Measurements from ENCODE around the gene DPEP2. TPM values are rescaled to one million over a fixed set of nuclear protein-coding genes. Genes with fewer than 3 reads are reported as not detected.
"Not testable (repeated sequence)": the region's sequence is repeated elsewhere in the genome, so short reads cannot be mapped to it uniquely, and the experiment has no call there.

The DPEP2 gene
- polyA plus RNA-seq, 6 donors from 2014 or later: 57.3 to 125 (median 75.1) TPM

DNA sequence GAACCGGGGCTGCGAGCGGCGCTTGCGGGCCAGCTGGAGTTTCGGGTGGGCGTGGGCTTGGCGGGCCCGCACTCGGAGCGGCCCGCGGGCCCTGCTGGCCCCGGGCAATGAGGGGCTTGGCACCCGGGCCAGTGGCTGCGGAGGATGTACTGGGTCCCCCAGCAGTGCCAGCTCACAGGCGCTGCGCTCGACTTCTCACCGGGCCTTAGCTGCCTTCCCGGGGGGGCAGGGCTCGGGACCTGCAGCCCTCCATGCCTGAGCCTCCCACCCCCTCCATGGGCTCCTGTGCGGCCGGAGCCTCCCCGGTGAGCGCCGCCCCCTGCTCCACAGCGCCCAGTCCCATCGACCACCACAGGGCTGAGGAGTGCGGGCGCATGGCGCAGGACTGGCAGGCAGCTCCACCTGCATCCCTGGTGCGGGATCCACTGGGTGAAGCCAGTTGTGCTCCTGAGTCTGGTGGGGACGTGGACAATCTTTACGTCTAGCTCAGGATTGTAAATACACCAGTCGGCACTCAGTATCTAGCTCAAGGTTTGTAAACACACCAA is 979 bp downstream of the DPEP2 start:
- H3K4me3 Mint-ChIP-seq: peak overlapping the region; percentile 86 to 98 (median 94)
- H3K4me1 Mint-ChIP-seq: peaks cover 46 to 86% (median 78%) of the 10 kb centered on the region in 3 donors
- H3K27me3 Mint-ChIP-seq; DNase-seq; ATAC-seq (ENCODE audit: low read depth in 2 of 2); H3K9me3 Mint-ChIP-seq; H3K36me3 Mint-ChIP-seq: not testable (repeated sequence)
- H3K27ac Mint-ChIP-seq: peak overlapping the region in 4 of 6 donors; percentile 90 to 98 (median 97)

- H3K4me1 Mint-ChIP-seq: peaks cover 49 to 88% (median 81%) of the 10 kb centered on the region in 3 donors
- H3K9me3 Mint-ChIP-seq: peaks cover 0 to 5% (median 0%) of the 10 kb centered on the region in 7 donors
- ATAC-seq (ENCODE audit: low read depth in 2 of 2): no peak
- DNase-seq: no peak
- H3K36me3 Mint-ChIP-seq: no peaks in the 10 kb centered on the region
- no peaks in the 10 kb centered on the region for H3K27me3 Mint-ChIP-seq
- H3K27ac Mint-ChIP-seq: peak overlapping the region in 5 of 6 donors; percentile 51 to 99 (median 98)
- peak overlapping the region; percentile 18 to 86 (median 61) for H3K4me3 Mint-ChIP-seq
These were observed 2.6 kb downstream of the DPEP2 start for GRCh38 chr16:67996666-67997065.

DNA sequence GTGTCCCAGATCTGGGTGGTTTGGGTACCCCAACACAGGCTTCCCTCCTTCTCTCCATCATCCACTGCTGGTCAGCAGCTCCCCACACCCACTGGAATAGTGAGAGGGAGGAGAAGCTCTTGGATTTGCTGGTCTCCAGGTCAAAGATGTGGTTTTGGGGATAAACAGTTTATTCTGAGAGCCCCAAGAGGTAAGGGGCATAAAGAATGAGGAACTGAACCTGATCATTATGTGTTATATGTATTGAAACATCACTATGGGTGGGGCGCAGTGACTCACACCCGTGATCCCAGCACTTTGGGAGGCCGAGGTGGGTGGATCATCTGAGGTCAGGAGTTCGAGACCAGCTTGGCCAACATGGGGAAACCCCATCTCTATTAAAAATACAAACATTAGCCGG is 3.9 kb downstream of the DPEP2 start:
- peak overlapping the region; percentile 62 to 90 (median 84) for H3K4me3 Mint-ChIP-seq
- H3K36me3 Mint-ChIP-seq: no peaks in the 10 kb centered on the region
- peaks cover 47 to 83% (median 69%) of the 10 kb centered on the region in 3 donors for H3K4me1 Mint-ChIP-seq
- H3K9me3 Mint-ChIP-seq: peaks cover 0 to 5% (median 0%) of the 10 kb centered on the region in 7 donors
- no peaks in the 10 kb centered on the region for H3K27me3 Mint-ChIP-seq
- DNase-seq (peak; percentile 73), ATAC-seq (ENCODE audit: low read depth in 2 of 2) (peak; percentile 43 to 49)
- H3K27ac Mint-ChIP-seq: peak overlapping the region; percentile 97 to 99 (median 99)

- H3K4me3 Mint-ChIP-seq: peak overlapping the region; percentile 48 to 92 (median 87)
- H3K9me3 Mint-ChIP-seq, H3K27me3 Mint-ChIP-seq, DNase-seq, H3K36me3 Mint-ChIP-seq: not testable (repeated sequence)
- peaks cover 38 to 81% (median 61%) of the 10 kb centered on the region in 3 donors for H3K4me1 Mint-ChIP-seq
- ATAC-seq (ENCODE audit: low read depth in 2 of 2): peak; percentile 11 to 18
- H3K27ac Mint-ChIP-seq: peak overlapping the region; percentile 94 to 99 (median 99)
These were observed 5.3 kb downstream of the DPEP2 start for GRCh38 chr16:67994040-67994408.

DNA sequence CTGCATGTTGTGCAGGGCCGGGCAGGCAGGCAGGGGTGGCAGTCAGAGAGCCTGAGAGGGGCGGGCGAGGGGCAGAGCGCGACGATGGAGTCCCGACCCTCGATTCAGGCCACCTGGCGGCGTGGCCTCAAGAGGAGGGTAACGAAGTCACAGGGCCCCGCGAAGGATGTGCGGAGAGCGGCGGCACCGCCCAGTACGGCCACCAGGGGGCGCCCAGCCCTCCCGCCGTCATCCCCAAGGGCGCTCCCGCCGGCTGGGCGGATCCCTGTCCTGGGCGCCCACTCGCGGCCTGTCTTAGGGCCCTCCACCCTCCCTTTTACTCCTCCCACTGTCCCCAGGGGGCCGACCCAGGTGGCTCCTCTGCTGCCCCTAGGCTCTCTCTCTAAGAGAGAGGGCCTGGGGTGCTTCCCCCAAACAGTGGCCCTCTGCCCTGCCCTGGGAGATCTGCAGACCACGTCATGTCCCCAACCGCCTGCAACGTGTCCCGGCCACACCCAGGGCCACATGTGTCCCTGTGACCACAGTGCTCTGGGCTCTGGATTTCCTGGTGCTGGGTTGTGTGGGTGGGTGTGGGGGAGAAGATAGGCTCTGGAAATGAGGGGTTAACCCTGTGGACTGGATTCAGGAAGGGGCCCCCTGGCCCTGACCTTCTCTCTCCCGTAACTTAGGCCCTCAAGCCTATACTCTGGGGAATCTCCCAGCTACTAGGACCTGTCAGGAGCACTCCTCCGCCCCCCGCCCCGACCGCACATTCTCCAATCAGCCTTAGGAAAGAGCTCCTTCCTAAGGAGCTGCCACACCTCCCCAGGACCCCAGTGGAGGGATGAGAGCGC is 5.9 kb downstream of the DPEP2 start:
- Mint-ChIP-seq H3K4me1 (peaks cover 42 to 79% (median 64%) of the 10 kb centered on the region in 3 donors), H3K36me3 (no peaks in the 10 kb centered on the region), H3K4me3 (peak overlapping the region; percentile 48 to 92 (median 87)), H3K9me3 (no peaks in the 10 kb centered on the region), H3K27me3 (no peaks in the 10 kb centered on the region), H3K27ac (peak overlapping the region; percentile 94 to 99 (median 99))
- ATAC-seq (ENCODE audit: low read depth in 2 of 2) (peak; percentile 71 to 73), DNase-seq (peak; percentile 88)

- Mint-ChIP-seq H3K9me3 (no peaks in the 10 kb centered on the region), H3K4me1 (peaks cover 44 to 83% (median 68%) of the 10 kb centered on the region in 3 donors), H3K4me3 (peak overlapping the region in 7 of 8 donors; percentile 22 to 89 (median 70)), H3K36me3 (no peaks in the 10 kb centered on the region), H3K27me3 (no peaks in the 10 kb centered on the region), H3K27ac (peak overlapping the region; percentile 49 to 99 (median 96))
- ATAC-seq (ENCODE audit: low read depth in 2 of 2) (no peak), DNase-seq (no peak)
These were observed 6.5 kb downstream of the DPEP2 start for GRCh38 chr16:67992661-67993206.

DNA sequence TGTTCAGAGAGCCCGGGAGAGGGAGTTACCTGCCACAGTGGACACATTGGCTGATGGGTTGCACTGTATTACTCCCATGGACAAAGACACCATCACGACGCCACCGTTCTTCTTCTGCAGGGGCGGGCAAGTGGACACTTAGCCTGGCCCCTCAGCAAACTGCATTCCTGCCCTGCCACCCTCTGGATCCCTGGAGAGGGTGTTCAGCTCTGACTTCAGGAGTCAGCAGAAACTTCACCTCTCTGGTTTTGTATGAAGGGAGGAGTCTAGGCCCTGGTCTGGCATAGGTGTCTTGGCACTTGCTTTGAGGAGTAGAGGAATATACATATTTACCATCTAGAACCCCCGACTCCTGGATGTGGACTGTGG is 9.3 kb downstream of the DPEP2 start:
- H3K4me1 Mint-ChIP-seq: peaks cover 35 to 70% (median 47%) of the 10 kb centered on the region in 3 donors
- no peaks in the 10 kb centered on the region for H3K27me3 Mint-ChIP-seq
- peak overlapping the region in 4 of 6 donors; percentile 43 to 81 (median 68) for H3K27ac Mint-ChIP-seq
- no peaks in the 10 kb centered on the region for H3K9me3 Mint-ChIP-seq
- ATAC-seq (ENCODE audit: low read depth in 2 of 2) (no peak), DNase-seq (no peak)
- no peak overlapping the region for H3K4me3 Mint-ChIP-seq
- no peaks in the 10 kb centered on the region for H3K36me3 Mint-ChIP-seq

- Mint-ChIP-seq H3K27me3 (no peaks in the 10 kb centered on the region), H3K27ac (peak overlapping the region in 3 of 6 donors; percentile 47 to 78 (median 75)), H3K36me3 (no peaks in the 10 kb centered on the region), H3K4me3 (peak overlapping the region in 2 of 8 donors; percentile 22 to 40), H3K9me3 (no peaks in the 10 kb centered on the region), H3K4me1 (peaks cover 38 to 71% (median 47%) of the 10 kb centered on the region in 3 donors)
- ATAC-seq (ENCODE audit: low read depth in 2 of 2) (no peak), DNase-seq (no peak)
These were observed 9.8 kb downstream of the DPEP2 start for GRCh38 chr16:67989322-67990017.

- Mint-ChIP-seq H3K9me3 (no peaks in the 10 kb centered on the region), H3K4me1 (peaks cover 35 to 71% (median 49%) of the 10 kb centered on the region in 3 donors), H3K27me3 (no peaks in the 10 kb centered on the region)
These were observed 10.6 kb downstream of the DPEP2 start for GRCh38 chr16:67988675-67989074.

GRCh38 chr16:67987460-67988160 is 11.7 kb downstream of the DPEP2 start:
- H3K27ac Mint-ChIP-seq: peak overlapping the region in 5 of 6 donors; percentile 47 to 89 (median 78)
- H3K9me3 Mint-ChIP-seq: no peaks in the 10 kb centered on the region
- peak overlapping the region in 2 of 8 donors; percentile 39 to 59 for H3K4me3 Mint-ChIP-seq
- peaks cover 36 to 71% (median 45%) of the 10 kb centered on the region in 3 donors for H3K4me1 Mint-ChIP-seq
- no peaks in the 10 kb centered on the region for H3K36me3 Mint-ChIP-seq
- no peaks in the 10 kb centered on the region for H3K27me3 Mint-ChIP-seq
- ATAC-seq (ENCODE audit: low read depth in 2 of 2) (no peak), DNase-seq (no peak)

More at GRCh38 chr16:67988675-67989074, 10.6 kb downstream of the DPEP2 start:
- DNase-seq (no peak), ATAC-seq (ENCODE audit: low read depth in 2 of 2) (no peak)
- Mint-ChIP-seq H3K36me3 (no peaks in the 10 kb centered on the region), H3K4me3 (no peak overlapping the region), H3K27ac (peak overlapping the region in 3 of 6 donors; percentile 42 to 91 (median 78))

- Mint-ChIP-seq H3K27me3 (no peaks in the 10 kb centered on the region), H3K27ac (peak overlapping the region in 3 of 6 donors; percentile 47 to 80 (median 78)), H3K4me1 (peaks cover 32 to 67% (median 45%) of the 10 kb centered on the region in 3 donors), H3K4me3 (no peak overlapping the region), H3K9me3 (no peaks in the 10 kb centered on the region), H3K36me3 (no peaks in the 10 kb centered on the region)
- no peak for DNase-seq
- no peak for ATAC-seq (ENCODE audit: low read depth in 2 of 2)
These were observed 12.3 kb downstream of the DPEP2 start for GRCh38 chr16:67986949-67987348.

DNA sequence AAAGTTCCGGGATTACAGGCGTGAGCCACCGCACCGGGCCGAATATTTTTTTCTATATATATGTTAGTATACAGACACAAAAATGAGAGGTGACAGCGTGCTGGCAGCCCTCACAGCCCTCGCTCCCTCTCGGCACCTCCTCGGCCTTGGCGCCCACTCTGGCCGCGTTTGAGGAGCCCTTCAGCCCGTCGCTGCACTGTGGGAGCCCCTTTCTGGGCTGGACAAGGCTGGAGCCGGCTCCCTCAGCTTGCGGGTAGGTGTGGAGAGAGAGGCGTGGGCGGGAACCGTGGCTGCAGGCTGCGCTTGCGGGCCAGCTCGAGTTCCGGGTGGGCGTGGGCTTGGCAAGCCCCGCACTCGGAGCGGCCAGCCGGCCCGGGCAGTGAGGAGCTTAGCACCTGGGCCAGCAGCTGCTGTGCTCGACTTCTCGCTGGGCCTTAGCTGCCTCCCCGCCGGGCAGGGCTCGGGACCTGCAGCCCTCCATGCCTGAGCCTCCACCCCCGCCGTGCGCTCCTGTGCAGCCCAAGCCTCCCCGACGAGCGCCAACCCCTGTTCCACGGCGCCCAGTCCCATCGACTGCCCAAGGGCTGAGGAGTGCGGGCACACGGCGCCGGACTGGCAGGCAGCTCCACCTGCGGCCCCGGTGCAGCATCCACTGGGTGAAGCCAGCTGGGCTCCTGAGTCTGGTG is 17.1 kb downstream of the DPEP2 start:
- ATAC-seq (ENCODE audit: low read depth in 2 of 2) (no peak), DNase-seq (no peak)
- no peaks in the 10 kb centered on the region for H3K36me3 Mint-ChIP-seq
- peak overlapping the region in 1 of 6 donors; percentile 34 for H3K27ac Mint-ChIP-seq
- no peaks in the 10 kb centered on the region for H3K9me3 Mint-ChIP-seq
- no peaks in the 10 kb centered on the region for H3K27me3 Mint-ChIP-seq
- no peak overlapping the region for H3K4me3 Mint-ChIP-seq
- H3K4me1 Mint-ChIP-seq: peaks cover 12 to 31% (median 25%) of the 10 kb centered on the region in 3 donors

Data from naive B cell (primary cell).